HEK293 (cell line): ENCODE results near the gene ETHE1.

ENCODE experiments used
- ZIC2 ChIP-seq: fragments of 450-650 bp; formaldehyde crosslinking; IDR thresholded peaks from 2 replicates; pipeline ENCODE4 v1.5.1; 2016; ENCODE audit warnings: missing biosample characterization, missing genetic modification characterization
- ZNF140 ChIP-seq: fragments of 450-650 bp; formaldehyde crosslinking; IDR thresholded peaks from 2 replicates; pipeline ENCODE4 v1.5.1; 2016; ENCODE audit warnings: missing biosample characterization, missing genetic modification characterization
- ZNF621 ChIP-seq: fragments of 450-650 bp; formaldehyde crosslinking; IDR thresholded peaks from 2 replicates; pipeline ENCODE4 v1.5.1; 2017; ENCODE audit warnings: missing biosample characterization, missing genetic modification characterization
- TF ChIP-seq, protein P1 (sequence below): fragments of 450-650 bp; formaldehyde crosslinking; IDR thresholded peaks from 2 replicates; pipeline ENCODE4 v1.5.1; 2016; ENCODE audit warnings: missing biosample characterization, missing genetic modification characterization
- TF ChIP-seq, protein P2 (sequence below): fragments of 450-650 bp; formaldehyde crosslinking; IDR thresholded peaks from 2 replicates; pipeline ENCODE4 v1.5.1; 2016; ENCODE audit warnings: missing biosample characterization, missing genetic modification characterization
- TF ChIP-seq, protein P3 (sequence below): fragments of 450-650 bp; formaldehyde crosslinking; IDR thresholded peaks from 2 replicates; pipeline ENCODE4 v1.5.1; 2016; ENCODE audit warnings: missing biosample characterization, missing genetic modification characterization, low read depth

DNA sequence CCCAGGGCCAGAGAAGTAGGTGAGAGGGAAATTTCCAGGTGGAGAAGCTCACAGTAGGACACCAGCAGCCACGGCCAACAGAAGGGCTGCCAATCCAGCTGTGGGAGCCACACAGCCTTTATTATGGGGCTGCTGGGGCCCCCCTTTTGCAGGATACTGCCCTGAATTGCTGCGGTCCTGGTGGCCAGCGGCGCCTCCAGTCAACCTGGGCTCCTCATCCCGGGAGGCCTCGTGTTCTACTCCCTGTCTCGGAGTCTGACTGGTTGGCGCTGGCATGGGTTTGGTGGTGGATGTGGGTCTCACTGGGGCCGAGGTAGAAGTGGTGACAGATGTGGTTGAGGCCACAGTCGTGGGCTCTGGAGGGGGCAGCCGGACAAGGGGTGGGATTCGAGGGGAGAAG is 65.7 kb downstream of the ETHE1 start:
- TF ChIP-seq ZNF140 (tag by site-specific recombination): no peak
- TF ChIP-seq, protein P1, sequence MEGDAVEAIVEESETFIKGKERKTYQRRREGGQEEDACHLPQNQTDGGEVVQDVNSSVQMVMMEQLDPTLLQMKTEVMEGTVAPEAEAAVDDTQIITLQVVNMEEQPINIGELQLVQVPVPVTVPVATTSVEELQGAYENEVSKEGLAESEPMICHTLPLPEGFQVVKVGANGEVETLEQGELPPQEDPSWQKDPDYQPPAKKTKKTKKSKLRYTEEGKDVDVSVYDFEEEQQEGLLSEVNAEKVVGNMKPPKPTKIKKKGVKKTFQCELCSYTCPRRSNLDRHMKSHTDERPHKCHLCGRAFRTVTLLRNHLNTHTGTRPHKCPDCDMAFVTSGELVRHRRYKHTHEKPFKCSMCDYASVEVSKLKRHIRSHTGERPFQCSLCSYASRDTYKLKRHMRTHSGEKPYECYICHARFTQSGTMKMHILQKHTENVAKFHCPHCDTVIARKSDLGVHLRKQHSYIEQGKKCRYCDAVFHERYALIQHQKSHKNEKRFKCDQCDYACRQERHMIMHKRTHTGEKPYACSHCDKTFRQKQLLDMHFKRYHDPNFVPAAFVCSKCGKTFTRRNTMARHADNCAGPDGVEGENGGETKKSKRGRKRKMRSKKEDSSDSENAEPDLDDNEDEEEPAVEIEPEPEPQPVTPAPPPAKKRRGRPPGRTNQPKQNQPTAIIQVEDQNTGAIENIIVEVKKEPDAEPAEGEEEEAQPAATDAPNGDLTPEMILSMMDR: no peak
- no peak for TF ChIP-seq ZNF621
- TF ChIP-seq, protein P2, sequence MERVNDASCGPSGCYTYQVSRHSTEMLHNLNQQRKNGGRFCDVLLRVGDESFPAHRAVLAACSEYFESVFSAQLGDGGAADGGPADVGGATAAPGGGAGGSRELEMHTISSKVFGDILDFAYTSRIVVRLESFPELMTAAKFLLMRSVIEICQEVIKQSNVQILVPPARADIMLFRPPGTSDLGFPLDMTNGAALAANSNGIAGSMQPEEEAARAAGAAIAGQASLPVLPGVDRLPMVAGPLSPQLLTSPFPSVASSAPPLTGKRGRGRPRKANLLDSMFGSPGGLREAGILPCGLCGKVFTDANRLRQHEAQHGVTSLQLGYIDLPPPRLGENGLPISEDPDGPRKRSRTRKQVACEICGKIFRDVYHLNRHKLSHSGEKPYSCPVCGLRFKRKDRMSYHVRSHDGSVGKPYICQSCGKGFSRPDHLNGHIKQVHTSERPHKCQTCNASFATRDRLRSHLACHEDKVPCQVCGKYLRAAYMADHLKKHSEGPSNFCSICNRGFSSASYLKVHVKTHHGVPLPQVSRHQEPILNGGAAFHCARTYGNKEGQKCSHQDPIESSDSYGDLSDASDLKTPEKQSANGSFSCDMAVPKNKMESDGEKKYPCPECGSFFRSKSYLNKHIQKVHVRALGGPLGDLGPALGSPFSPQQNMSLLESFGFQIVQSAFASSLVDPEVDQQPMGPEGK (tag by site-specific recombination): no peak
- TF ChIP-seq, protein P3, sequence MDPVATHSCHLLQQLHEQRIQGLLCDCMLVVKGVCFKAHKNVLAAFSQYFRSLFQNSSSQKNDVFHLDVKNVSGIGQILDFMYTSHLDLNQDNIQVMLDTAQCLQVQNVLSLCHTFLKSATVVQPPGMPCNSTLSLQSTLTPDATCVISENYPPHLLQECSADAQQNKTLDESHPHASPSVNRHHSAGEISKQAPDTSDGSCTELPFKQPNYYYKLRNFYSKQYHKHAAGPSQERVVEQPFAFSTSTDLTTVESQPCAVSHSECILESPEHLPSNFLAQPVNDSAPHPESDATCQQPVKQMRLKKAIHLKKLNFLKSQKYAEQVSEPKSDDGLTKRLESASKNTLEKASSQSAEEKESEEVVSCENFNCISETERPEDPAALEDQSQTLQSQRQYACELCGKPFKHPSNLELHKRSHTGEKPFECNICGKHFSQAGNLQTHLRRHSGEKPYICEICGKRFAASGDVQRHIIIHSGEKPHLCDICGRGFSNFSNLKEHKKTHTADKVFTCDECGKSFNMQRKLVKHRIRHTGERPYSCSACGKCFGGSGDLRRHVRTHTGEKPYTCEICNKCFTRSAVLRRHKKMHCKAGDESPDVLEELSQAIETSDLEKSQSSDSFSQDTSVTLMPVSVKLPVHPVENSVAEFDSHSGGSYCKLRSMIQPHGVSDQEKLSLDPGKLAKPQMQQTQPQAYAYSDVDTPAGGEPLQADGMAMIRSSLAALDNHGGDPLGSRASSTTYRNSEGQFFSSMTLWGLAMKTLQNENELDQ (tag by site-specific recombination): no peak
- no peak for TF ChIP-seq ZIC2 (tag by site-specific recombination)
